GM12878 (cell line): ENCODE data around the gene TVP23C. TPM values are rescaled to one million over a fixed set of nuclear protein-coding genes. Genes with fewer than 3 reads are reported as not detected.

Experiments
- ATAC-seq: fragments of 200-7000 bp; cut with Tn5 transposase; 3 replicates; pipeline ENCODE4 v1.9.1; 2020; ENCODE audit warnings: mild to moderate bottlenecking, moderate library complexity
- BruUV-seq: library from RNA; stranded (reverse); fragments of 400-500 nt; replicated peaks from 2 replicates; lab custom pipeline; 2021; lab: Mats Ljungman, UMichigan
- CTCF ChIA-PET: fragments of 300-600 bp; sonication (Branson Sonifier 250); formaldehyde crosslinking; extraction: SDS; loops from one replicate; lab custom pipeline; 2021; ENCODE audit warnings: inconsistent platforms; lab: Yijun Ruan, JAX
- POLR2A ChIA-PET: fragments of 350-600 bp; formaldehyde crosslinking; extraction: SDS; loops from one replicate; lab custom pipeline; 2021; ENCODE audit warnings: inconsistent platforms; lab: Charles Lee
- RAD21 ChIA-PET: fragments of 300-600 bp; sonication (Branson Sonifier 250); formaldehyde crosslinking; loops from one replicate; lab custom pipeline; 2023; ENCODE audit warnings: antibody characterized with exemption; ENCODE audit not compliant: unreplicated experiment; lab: Charles Lee
- SMC1A ChIA-PET: fragments of 300-600 bp; sonication (Branson Sonifier 250); formaldehyde crosslinking; loops from one replicate; lab custom pipeline; 2023; ENCODE audit not compliant: unreplicated experiment, uncharacterized antibody; lab: Charles Lee
- DNase-seq: peaks from one replicate; pipeline ENCODE4 v3.0.0-alpha.2; 2011; ENCODE audit warnings: low read depth, low spot score
- FAIRE-seq: peaks from 3 replicates; lab custom pipeline; 2011; peaks lifted over from hg19 to GRCh38; lab: Jason Lieb, UNC
- H2AFZ ChIP-seq: 2 replicates; pipeline ENCODE4 v1.6.0; 2011; ENCODE audit warnings: low read depth, low read length, control low read depth; ENCODE audit not compliant: control insufficient read depth
- H3K27ac ChIP-seq: 2 replicates; pipeline ENCODE4 v1.5.1; 2011; ENCODE audit warnings: control low read depth; ENCODE audit not compliant: control insufficient read depth, insufficient read depth
- H3K27me3 ChIP-seq, 2 experiments: replicated peaks in 1 of 2; 2 replicates each; pipeline versions ENCODE4 v1.6.0 to v1.6.1; 2011; ENCODE audit warnings: low read length in 1 of 2; ENCODE audit not compliant: control insufficient read depth in 2 of 2, insufficient read depth in 2 of 2
- H3K36me3 ChIP-seq, 2 experiments: 2 replicates each; pipeline ENCODE4 v1.5.1; 2011; ENCODE audit warnings: low read length in 1 of 2; ENCODE audit not compliant: control insufficient read depth in 2 of 2, insufficient read depth in 2 of 2
- H3K4me1 ChIP-seq: 2 replicates; pipeline ENCODE4 v1.6.1; 2011; ENCODE audit warnings: mild to moderate bottlenecking, low read length, moderate library complexity, mixed read lengths; ENCODE audit not compliant: control insufficient read depth, insufficient read depth
- H3K4me2 ChIP-seq: 2 replicates; pipeline ENCODE4 v1.6.0; 2011; ENCODE audit warnings: control low read depth; ENCODE audit not compliant: control insufficient read depth, insufficient read depth
- H3K4me3 ChIP-seq: fragments of 200-600 bp; sonication (generic); 2 replicates; pipeline ENCODE4 v1.5.1; 2016
- H3K79me2 ChIP-seq: 2 replicates; pipeline ENCODE4 v1.6.0; 2011; ENCODE audit warnings: low read length; ENCODE audit not compliant: control insufficient read depth, insufficient read depth
- H3K9ac ChIP-seq: 2 replicates; pipeline ENCODE4 v1.8.0; 2011; ENCODE audit warnings: low read length, control low read depth, mixed read lengths; ENCODE audit not compliant: control insufficient read depth, insufficient read depth
- H3K9me3 ChIP-seq: replicated peaks from 3 replicates; pipeline ENCODE4 v1.5.1; 2011; ENCODE audit warnings: mild to moderate bottlenecking, low read length; ENCODE audit not compliant: control insufficient read depth, insufficient read depth
- H4K20me1 ChIP-seq: 2 replicates; pipeline ENCODE4 v1.6.0; 2011; ENCODE audit not compliant: control insufficient read depth, insufficient read depth
- ASH2L ChIP-seq: fragments of 300-600, 200-600 bp; sonication (generic); IDR thresholded peaks from 2 replicates; pipeline ENCODE4 v1.6.1; 2017; ENCODE audit warnings: low read depth, mild to moderate bottlenecking, borderline replicate concordance
- BHLHE40 ChIP-seq, 2 experiments: fragments of 450-650 bp in 1 of 2; IDR thresholded peaks; 2 replicates each; pipeline ENCODE4 v1.6.1; 2011 to 2017; ENCODE audit warnings: low read depth in 2 of 2, borderline replicate concordance in 1 of 2, improper control_type of control experiment in 1 of 2, low read length in 1 of 2, mild to moderate bottlenecking in 1 of 2
- CREB1 ChIP-seq: IDR thresholded peaks from 2 replicates; pipeline ENCODE4 v1.6.1; 2012; ENCODE audit warnings: low read depth, mild to moderate bottlenecking, inconsistent platforms
- DPF2 ChIP-seq: fragments of 450-650 bp; IDR thresholded peaks from 2 replicates; pipeline ENCODE4 v1.6.1; 2017; ENCODE audit warnings: mild to moderate bottlenecking
- FOXK2 ChIP-seq: fragments of 450-650 bp; IDR thresholded peaks from 2 replicates; pipeline ENCODE4 v1.6.1; 2017; ENCODE audit warnings: mild to moderate bottlenecking, moderate library complexity
- KDM1A ChIP-seq: fragments of 200-600 bp; sonication (generic); IDR thresholded peaks from 2 replicates; pipeline ENCODE4 v1.6.1; 2016; ENCODE audit warnings: borderline replicate concordance
- MYB ChIP-seq: fragments of 150-350 bp; IDR thresholded peaks from 2 replicates; pipeline ENCODE4 v1.6.1; 2014; ENCODE audit warnings: mild to moderate bottlenecking, low read depth, low read length, borderline replicate concordance
- NR2F1 ChIP-seq: fragments of 450-650 bp; conservative IDR thresholded peaks from 2 replicates; pipeline ENCODE4 v1.6.1; 2017; ENCODE audit warnings: mild to moderate bottlenecking
- PAX5 ChIP-seq: IDR thresholded peaks from 2 replicates; pipeline ENCODE4 v1.6.1; 2011; ENCODE audit warnings: low read depth, low read length, borderline replicate concordance
- SMC3 ChIP-seq: IDR thresholded peaks from 2 replicates; pipeline ENCODE4 v1.6.1; 2011; ENCODE audit warnings: low read length, improper control_type of control experiment, borderline replicate concordance
- SUPT20H ChIP-seq: IDR thresholded peaks from 2 replicates; pipeline ENCODE4 v1.6.1; 2011; ENCODE audit warnings: low read depth, mild to moderate bottlenecking, low read length, moderate library complexity, borderline replicate concordance; ENCODE audit not compliant: control insufficient read depth
- SUZ12 ChIP-seq: fragments of 200-600 bp; sonication (generic); IDR thresholded peaks from one replicate; pipeline ENCODE4 v1.6.1; 2018; ENCODE audit warnings: antibody characterized with exemption, mild to moderate bottlenecking; ENCODE audit not compliant: unreplicated experiment
- ZNF207 ChIP-seq: fragments of 450-650 bp; IDR thresholded peaks from 2 replicates; pipeline ENCODE4 v1.6.1; 2014; ENCODE audit warnings: antibody characterized with exemption, mild to moderate bottlenecking, borderline replicate concordance
- WGBS: methylation state at CpG from one replicate; pipeline ENCODE4 v1.1.6; 2016; ENCODE audit warnings: low lambda C conversion rate; ENCODE audit not compliant: insufficient replicate concordance, insufficient coverage; ENCODE audit errors: missing lambda C conversion rate; 5-methylcytosine and 5-hydroxymethylcytosine counted together
- in situ Hi-C: fragments of 300-500 bp; cut with MboI; formaldehyde crosslinking; loops from 9 replicates; pipeline ENCODE4 v1.14.3; 2018; ENCODE audit warnings: mixed read lengths
- intact Hi-C: fragments of 100-400 bp; cut with micrococcal nuclease; formaldehyde crosslinking; loops from one replicate; pipeline ENCODE4 v1.14.2; 2022; ENCODE audit not compliant: unreplicated experiment
- polyA plus RNA-seq, 11 experiments: library from polyadenylated mRNA; depleted of rRNA in 4 of 11; unstranded in 6 of 11; stranded (reverse) in 5 of 11; fragments of >200 nt; fragmentation: Nextera tagmentation in 4 of 11; fragmentation: Illumina TruSeq in 1 of 11; extraction: Ambion mirVana in 4 of 11; extraction: Trizol in 1 of 11; gene quantifications; 1 replicate in 1 of 11; 2 replicates in 10 of 11; pipeline versions ENCODE4 v1.2.1 to v1.2.3, GENCODE V29; 2011 to 2016; ENCODE audit warnings: inconsistent platforms in 2 of 11, missing spikeins in 2 of 11, low read depth in 1 of 11
- total RNA-seq, 4 experiments: library from RNA; depleted of rRNA in 3 of 4; stranded (reverse); fragments of >200 nt in 3 of 4; fragmentation: Illumina TruSeq in 1 of 4; extraction: Trizol in 1 of 4; gene quantifications; 2 replicates each; pipeline versions ENCODE4 v1.2.1 to v1.2.3, GENCODE V29; 2013 to 2021
- TF ChIP-seq, protein P1 (sequence below): IDR thresholded peaks from 2 replicates; pipeline ENCODE4 v1.6.1; 2011; ENCODE audit warnings: borderline replicate concordance, low read depth, mild to moderate bottlenecking, moderate library complexity, mixed read lengths, low read length; ENCODE audit not compliant: insufficient read depth; ENCODE audit errors: extremely low read length
- TF ChIP-seq, protein P2 (sequence below): IDR thresholded peaks from 2 replicates; pipeline ENCODE4 v1.6.1; 2011; ENCODE audit warnings: low read depth, mild to moderate bottlenecking, low read length, moderate library complexity, borderline replicate concordance; ENCODE audit errors: extremely low read depth
- TF ChIP-seq, protein P3 (sequence below): IDR thresholded peaks from 2 replicates; pipeline ENCODE4 v1.6.1; 2012; ENCODE audit warnings: low read depth, low read length, improper control_type of control experiment
- TF ChIP-seq, protein P4 (sequence below): fragments of 450-650 bp; IDR thresholded peaks from 2 replicates; pipeline ENCODE4 v1.6.1; 2018; ENCODE audit warnings: mild to moderate bottlenecking, low read depth, moderate library complexity; ENCODE audit not compliant: partially characterized antibody

TVP23C gene
- total and polyA plus RNA-seq, 10 of the 15 experiments (the other 5 are each of a cell fraction or from before 2014, with no cell fraction given) = 0.42 to 5.0 (median 2.7) TPM

DNA sequence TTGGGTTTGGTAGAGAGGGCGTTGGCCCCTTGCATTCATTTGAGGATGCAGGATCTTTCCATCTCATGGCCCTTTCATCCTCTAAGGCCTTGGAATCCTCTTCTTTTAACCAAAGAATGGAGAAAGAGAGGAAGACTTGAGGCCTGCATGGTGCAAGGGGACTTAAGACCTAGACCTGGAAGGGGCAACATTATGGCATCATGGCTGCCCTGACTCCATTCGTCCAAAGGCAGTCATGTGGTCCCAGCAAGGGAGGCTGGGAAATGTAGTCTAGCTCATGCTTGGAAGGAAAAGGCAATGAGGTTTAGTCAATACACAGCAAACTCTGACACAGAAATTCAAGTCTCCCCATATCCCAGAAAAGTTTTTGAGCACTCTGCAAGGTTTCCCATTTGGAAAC, 65.2 kb downstream of the TVP23C start (continued):
- TF ChIP-seq, protein P1, sequence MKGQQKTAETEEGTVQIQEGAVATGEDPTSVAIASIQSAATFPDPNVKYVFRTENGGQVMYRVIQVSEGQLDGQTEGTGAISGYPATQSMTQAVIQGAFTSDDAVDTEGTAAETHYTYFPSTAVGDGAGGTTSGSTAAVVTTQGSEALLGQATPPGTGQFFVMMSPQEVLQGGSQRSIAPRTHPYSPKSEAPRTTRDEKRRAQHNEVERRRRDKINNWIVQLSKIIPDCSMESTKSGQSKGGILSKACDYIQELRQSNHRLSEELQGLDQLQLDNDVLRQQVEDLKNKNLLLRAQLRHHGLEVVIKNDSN = peak; percentile 69
- TF ChIP-seq, protein P2, sequence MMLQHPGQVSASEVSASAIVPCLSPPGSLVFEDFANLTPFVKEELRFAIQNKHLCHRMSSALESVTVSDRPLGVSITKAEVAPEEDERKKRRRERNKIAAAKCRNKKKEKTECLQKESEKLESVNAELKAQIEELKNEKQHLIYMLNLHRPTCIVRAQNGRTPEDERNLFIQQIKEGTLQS = 0 out of 2 replicates have a peak, but pooled peaks have one; percentile 17
- no peak for TF ChIP-seq SMC3

DNA sequence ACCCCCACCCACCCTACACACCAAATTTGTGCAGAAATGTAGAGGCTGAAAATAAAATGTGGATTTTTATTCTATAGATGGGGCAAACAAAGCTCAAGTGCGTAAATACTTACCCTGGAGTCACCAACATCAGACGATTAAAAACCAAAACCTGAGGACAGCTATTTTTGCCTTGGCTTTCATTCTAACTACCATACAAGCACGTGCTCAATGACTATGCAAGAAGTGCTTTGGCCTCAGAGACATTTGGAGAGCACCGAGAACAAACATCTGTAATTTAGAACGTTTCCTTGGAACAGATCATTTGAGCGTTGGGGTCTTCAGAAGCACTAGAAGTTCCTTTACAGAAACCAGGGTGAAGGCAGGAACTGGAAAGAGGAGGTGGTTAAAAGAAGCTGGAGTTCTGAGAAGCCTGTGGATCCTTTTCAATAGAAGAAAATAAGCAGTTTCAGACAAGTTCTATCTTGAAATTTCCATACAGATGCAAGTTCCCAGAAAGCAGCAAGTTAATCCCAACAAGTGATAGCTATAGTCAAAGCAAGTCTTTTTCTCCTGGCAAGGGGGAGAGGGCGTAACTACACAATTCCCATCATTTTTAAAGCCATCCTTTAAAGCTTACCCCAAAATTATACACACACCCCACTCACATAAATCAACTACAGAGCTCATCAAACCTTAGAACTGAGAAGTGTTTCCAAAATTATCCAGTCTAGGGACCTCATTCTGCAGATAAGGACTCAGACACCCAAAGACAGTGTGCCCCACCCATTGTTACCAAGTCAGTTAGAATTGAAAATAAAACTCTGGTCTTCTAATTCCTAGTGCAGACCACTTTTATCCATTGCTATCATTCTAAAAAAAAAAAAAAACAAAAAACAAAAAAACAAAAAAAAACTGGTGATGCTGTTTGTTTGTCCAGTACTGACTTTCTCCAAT, 66.3 kb downstream of the TVP23C start:
- DNase-seq (no peak), FAIRE-seq (no peak), ATAC-seq (no peak)
- Histone ChIP-seq H3K36me3 (no peaks in the 10 kb centered on the region), H2AFZ (no peak overlapping the region), H3K79me2 (no peaks in the 10 kb centered on the region), H3K4me2 (no peak overlapping the region), H3K4me1 (no peaks in the 10 kb centered on the region), H3K27ac (no peak overlapping the region), H3K4me3 (no peak overlapping the region), H3K27me3 (no peaks in the 10 kb centered on the region; a peak in 1 of 4 replicates), H3K9me3 (no peaks in the 10 kb centered on the region), H3K9ac (no peak overlapping the region), H4K20me1 (no peaks in the 10 kb centered on the region)
- no TSS peak for BruUV-seq
- in situ Hi-C loops (no loop called here), intact Hi-C loops (no loop called here)
- RAD21 ChIA-PET = no interaction called here
- 32% methylated on average over 7 of the region's 7 CpGs for WGBS
- CTCF ChIA-PET = no interaction called here
- SMC1A ChIA-PET = no interaction called here
- POLR2A ChIA-PET = no interaction called here
- TF ChIP-seq CREB1 (no peak), ASH2L (no peak), ZNF207 (no peak), SUZ12 (no peak), FOXK2 (no peak), DPF2 (no peak), SUPT20H (no peak), KDM1A (no peak), BHLHE40 (IDR thresholded peaks at IDR 0.05; ENCODE audit: borderline replicate concordance in 1 of 2, low read depth in 2 of 2, low read length in 1 of 2) (no peak), MYB (no peak), NR2F1 (no peak), PAX5 (no peak)
- TF ChIP-seq, protein P3, sequence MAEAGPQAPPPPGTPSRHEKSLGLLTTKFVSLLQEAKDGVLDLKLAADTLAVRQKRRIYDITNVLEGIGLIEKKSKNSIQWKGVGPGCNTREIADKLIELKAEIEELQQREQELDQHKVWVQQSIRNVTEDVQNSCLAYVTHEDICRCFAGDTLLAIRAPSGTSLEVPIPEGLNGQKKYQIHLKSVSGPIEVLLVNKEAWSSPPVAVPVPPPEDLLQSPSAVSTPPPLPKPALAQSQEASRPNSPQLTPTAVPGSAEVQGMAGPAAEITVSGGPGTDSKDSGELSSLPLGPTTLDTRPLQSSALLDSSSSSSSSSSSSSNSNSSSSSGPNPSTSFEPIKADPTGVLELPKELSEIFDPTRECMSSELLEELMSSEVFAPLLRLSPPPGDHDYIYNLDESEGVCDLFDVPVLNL = no peak
- TF ChIP-seq, protein P4, sequence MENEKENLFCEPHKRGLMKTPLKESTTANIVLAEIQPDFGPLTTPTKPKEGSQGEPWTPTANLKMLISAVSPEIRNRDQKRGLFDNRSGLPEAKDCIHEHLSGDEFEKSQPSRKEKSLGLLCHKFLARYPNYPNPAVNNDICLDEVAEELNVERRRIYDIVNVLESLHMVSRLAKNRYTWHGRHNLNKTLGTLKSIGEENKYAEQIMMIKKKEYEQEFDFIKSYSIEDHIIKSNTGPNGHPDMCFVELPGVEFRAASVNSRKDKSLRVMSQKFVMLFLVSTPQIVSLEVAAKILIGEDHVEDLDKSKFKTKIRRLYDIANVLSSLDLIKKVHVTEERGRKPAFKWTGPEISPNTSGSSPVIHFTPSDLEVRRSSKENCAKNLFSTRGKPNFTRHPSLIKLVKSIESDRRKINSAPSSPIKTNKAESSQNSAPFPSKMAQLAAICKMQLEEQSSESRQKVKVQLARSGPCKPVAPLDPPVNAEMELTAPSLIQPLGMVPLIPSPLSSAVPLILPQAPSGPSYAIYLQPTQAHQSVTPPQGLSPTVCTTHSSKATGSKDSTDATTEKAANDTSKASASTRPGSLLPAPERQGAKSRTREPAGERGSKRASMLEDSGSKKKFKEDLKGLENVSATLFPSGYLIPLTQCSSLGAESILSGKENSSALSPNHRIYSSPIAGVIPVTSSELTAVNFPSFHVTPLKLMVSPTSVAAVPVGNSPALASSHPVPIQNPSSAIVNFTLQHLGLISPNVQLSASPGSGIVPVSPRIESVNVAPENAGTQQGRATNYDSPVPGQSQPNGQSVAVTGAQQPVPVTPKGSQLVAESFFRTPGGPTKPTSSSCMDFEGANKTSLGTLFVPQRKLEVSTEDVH = no peak
